HG03558 (cell line): ENCODE measurements around the gene SDK2.
"Not testable (repeated sequence)": the region's sequence is repeated elsewhere in the genome, so short reads cannot be mapped to it uniquely, and the experiment has no call there.

Experiments
- ATAC-seq: cut with Tn5 transposase; IDR thresholded peaks from one replicate; pipeline ENCODE4 v1.9.1; 2021; ENCODE audit warnings: moderate number of reproducible peaks; ENCODE audit not compliant: unreplicated experiment; ENCODE audit errors: extremely low read depth

SDK2 gene

GRCh38 chr17:73494950-73495349 lies 149.3 kb downstream of the SDK2 start:
- ATAC-seq = no peak

- no peak for ATAC-seq
Measured at GRCh38 chr17:73493956-73494926, 150.0 kb downstream of the SDK2 start.

GRCh38 chr17:73492821-73493814 lies 151.1 kb downstream of the SDK2 start:
- ATAC-seq = no peak

GRCh38 chr17:73492125-73492820 lies 152.0 kb downstream of the SDK2 start:
- ATAC-seq = no peak

- ATAC-seq = no peak
Measured at GRCh38 chr17:73491648-73492047, 152.6 kb downstream of the SDK2 start.

- ATAC-seq = no peak
Measured at GRCh38 chr17:73490851-73491250, 153.4 kb downstream of the SDK2 start.

- ATAC-seq = no peak
Measured at GRCh38 chr17:73489991-73490390, 154.3 kb downstream of the SDK2 start.

GRCh38 chr17:73489333-73489732 lies 154.9 kb downstream of the SDK2 start:
- no peak for ATAC-seq

- no peak for ATAC-seq
Measured at GRCh38 chr17:73485130-73485529, 159.1 kb downstream of the SDK2 start.

GRCh38 chr17:73482894-73483293 lies 161.4 kb downstream of the SDK2 start:
- no peak for ATAC-seq

GRCh38 chr17:73482251-73482716 lies 162.0 kb downstream of the SDK2 start:
- no peak for ATAC-seq

- no peak for ATAC-seq
Measured at GRCh38 chr17:73481676-73482075, 162.6 kb downstream of the SDK2 start.

GRCh38 chr17:73480740-73481139 lies 163.5 kb downstream of the SDK2 start:
- ATAC-seq = no peak

GRCh38 chr17:73478768-73479424 lies 165.3 kb downstream of the SDK2 start:
- no peak for ATAC-seq

GRCh38 chr17:73478334-73478733 lies 165.9 kb downstream of the SDK2 start:
- no peak for ATAC-seq

GRCh38 chr17:73476890-73477350 lies 167.3 kb downstream of the SDK2 start:
- no peak for ATAC-seq

- ATAC-seq = no peak
Measured at GRCh38 chr17:73474370-73474988, 169.8 kb downstream of the SDK2 start.

GRCh38 chr17:73472715-73473114 lies 171.5 kb downstream of the SDK2 start:
- not testable (repeated sequence) for ATAC-seq

GRCh38 chr17:73471924-73472323 lies 172.3 kb downstream of the SDK2 start:
- no peak for ATAC-seq
